ENCODE measurements around the gene PET100. TPM values are rescaled to one million over a fixed set of nuclear protein-coding genes. Genes with fewer than 3 reads are reported as not detected.

The PET100 gene
- 100 to 1,000 TPM in 5 of 6 experiments, 10 to 100 TPM in 1; 82.1 to 138 (median 110) TPM for total RNA-seq (2021; fragmentation: NEBNext Ultra II Directional; extraction: Animal tissue kit (Norgen Biotek cat#: 25700))
- long read RNA-seq, transcript PET100-202 (4 exons, 719 nt): major isoform, 30 of 41 reads
- long read RNA-seq, partial matches to known transcripts: 0 of 41 reads
- long read RNA-seq, other reads (novel, unspliced or antisense): 11 of 41 reads

- no peak for TF ChIP-seq CTCF (IDR thresholded peaks at IDR 0.05)
- DNase-seq: peak; percentile 99
- H3K4me3 Mint-ChIP-seq: peak within 1 kb of the TSS; percentile 95
- peak within 1 kb of the TSS; percentile 94 for H3K27ac Mint-ChIP-seq
- H3K36me3 Mint-ChIP-seq (ENCODE audit: low read depth): peaks cover 11% of the 10 kb centered on the region
- no peaks in the 10 kb centered on the region; the same call in none of the 2 replicates for H3K27me3 Mint-ChIP-seq (ENCODE audit: insufficient read depth)
- no peaks in the 10 kb centered on the region for H3K9me3 Mint-ChIP-seq
- peaks cover 26% of the 10 kb centered on the region for H3K4me1 Mint-ChIP-seq (ENCODE audit: low read depth)
Measured at GRCh38 chr19:7629347-7630054, at the start of gene PET100, which contains the start of gene XAB2. TSS of gene PET100 (plus strand) at chr19:7629793. CDS start at chr19:7629834, 41 bp downstream. TSS of gene XAB2 (minus strand) at chr19:7629545. CDS start at chr19:7629527, 18 bp downstream.

GRCh38 chr19:7582446-7582845 lies 47.1 kb upstream of the PET100 start:
- peaks cover 24% of the 10 kb centered on the region for H3K27me3 Mint-ChIP-seq (ENCODE audit: insufficient read depth)
- no peak for DNase-seq
- H3K4me3 Mint-ChIP-seq: no peak overlapping the region
- TF ChIP-seq CTCF (IDR thresholded peaks at IDR 0.05): no peak
- no peak overlapping the region for H3K27ac Mint-ChIP-seq
- H3K9me3 Mint-ChIP-seq: no peaks in the 10 kb centered on the region
- H3K4me1 Mint-ChIP-seq (ENCODE audit: low read depth): no peaks in the 10 kb centered on the region
- no peaks in the 10 kb centered on the region for H3K36me3 Mint-ChIP-seq (ENCODE audit: low read depth)

- Mint-ChIP-seq H3K9me3 (no peaks in the 10 kb centered on the region), H3K4me1 (ENCODE audit: low read depth) (no peaks in the 10 kb centered on the region), H3K27me3 (ENCODE audit: insufficient read depth) (peaks cover 18% of the 10 kb centered on the region), H3K36me3 (ENCODE audit: low read depth) (no peaks in the 10 kb centered on the region), H3K4me3 (no peak overlapping the region), H3K27ac (no peak overlapping the region)
- no peak for DNase-seq
- no peak for TF ChIP-seq CTCF (IDR thresholded peaks at IDR 0.05)
Measured at GRCh38 chr19:7589822-7590221, 39.8 kb upstream of the PET100 start.

- DNase-seq: no peak
- Mint-ChIP-seq H3K4me3 (no peak overlapping the region), H3K27me3 (ENCODE audit: insufficient read depth) (peaks cover 20% of the 10 kb centered on the region), H3K4me1 (ENCODE audit: low read depth) (no peaks in the 10 kb centered on the region), H3K36me3 (ENCODE audit: low read depth) (no peaks in the 10 kb centered on the region), H3K27ac (no peak overlapping the region), H3K9me3 (no peaks in the 10 kb centered on the region)
- TF ChIP-seq CTCF (IDR thresholded peaks at IDR 0.05): no peak
Measured at GRCh38 chr19:7590256-7590655, 39.3 kb upstream of the PET100 start.

GRCh38 chr19:7595466-7596133 lies 34.0 kb upstream of the PET100 start, which contains the start of gene CAMSAP3:
TSS of gene CAMSAP3 (plus strand) at chr19:7595863. CDS start at chr19:7596003, 140 bp downstream.
- no peak for TF ChIP-seq CTCF (IDR thresholded peaks at IDR 0.05)
- H3K27me3 Mint-ChIP-seq (ENCODE audit: insufficient read depth): peaks cover 26% of the 10 kb centered on the region
- no peaks in the 10 kb centered on the region for H3K9me3 Mint-ChIP-seq
- H3K4me3 Mint-ChIP-seq: no peak within 1 kb of the TSS
- no peak within 1 kb of the TSS for H3K27ac Mint-ChIP-seq
- no peak for DNase-seq
- no peaks in the 10 kb centered on the region for H3K36me3 Mint-ChIP-seq (ENCODE audit: low read depth)
- H3K4me1 Mint-ChIP-seq (ENCODE audit: low read depth): no peaks in the 10 kb centered on the region
